M059J (cell line): Measurements from ENCODE around the gene RPS18. TPM values are rescaled to one million over a fixed set of nuclear protein-coding genes. Genes with fewer than 3 reads are reported as not detected.
A peak's percentile ranks its signal among the peaks of the same experiment; 100 is the strongest.
"Not testable (repeated sequence)": the region's sequence is repeated elsewhere in the genome, so short reads cannot be mapped to it uniquely, and the experiment has no call there.

Experiments used
- DNase-seq: peaks from one replicate; pipeline ENCODE4 v3.0.0-alpha.2; 2012; ENCODE audit warnings: low read depth
- total RNA-seq: library from RNA; depleted of rRNA; stranded (reverse); fragments of >200 nt; shearing (Covaris generic); gene quantifications from 2 replicates; pipeline ENCODE4 v1.2.3, GENCODE V29; 2014; rRNA removed

The RPS18 gene
- total RNA-seq: 2,277 and 2,867 TPM in 2 replicates

DNA sequence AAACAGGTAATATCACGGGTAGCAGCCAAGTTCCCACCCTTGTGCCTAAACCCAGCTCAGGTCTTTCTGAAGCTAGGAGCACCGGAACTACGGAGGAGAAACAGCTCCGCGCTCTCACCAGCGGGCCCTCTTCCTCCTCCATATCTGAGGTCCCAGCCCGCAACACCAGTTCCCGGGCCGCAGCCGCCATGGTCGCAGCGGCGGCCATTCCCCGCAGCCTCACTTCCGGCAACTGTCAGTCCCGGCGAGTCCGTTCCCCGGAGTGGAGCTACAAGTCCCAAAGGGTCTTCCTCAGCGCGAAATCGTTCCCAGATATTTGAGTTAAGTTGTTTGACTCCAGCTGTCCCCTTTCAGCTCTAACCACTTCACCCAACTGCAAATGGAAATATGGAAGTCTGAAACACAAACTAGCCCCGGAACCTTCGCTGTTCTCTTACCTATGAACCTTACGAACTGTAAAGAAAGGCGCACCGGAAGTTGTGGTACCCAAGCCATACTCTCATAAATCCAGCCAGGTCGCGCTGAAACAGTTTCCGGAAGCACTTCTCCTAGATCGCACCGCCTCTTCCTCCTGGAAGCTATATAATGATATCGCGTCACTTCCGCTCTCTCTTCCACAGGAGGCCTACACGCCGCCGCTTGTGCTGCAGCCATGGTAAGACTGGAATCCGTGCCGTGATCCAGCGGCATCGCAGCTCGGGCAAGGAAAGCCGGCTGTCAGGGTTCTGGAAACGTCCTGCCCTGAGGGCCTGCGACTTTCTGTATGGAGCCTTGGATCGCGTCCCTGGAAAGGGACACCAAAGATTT, at the start of gene RPS18, which contains the start of gene VPS52:
Gene RPS18 (plus strand): TSS at position 608 of the 807 bp plus-strand sequence. CDS start 45 bp downstream, at position 653.
Gene VPS52 (minus strand): TSS at position 409 of the 807 bp plus-strand sequence. CDS start 201 bp downstream, at position 208.
- DNase-seq: peak; percentile 100

DNA sequence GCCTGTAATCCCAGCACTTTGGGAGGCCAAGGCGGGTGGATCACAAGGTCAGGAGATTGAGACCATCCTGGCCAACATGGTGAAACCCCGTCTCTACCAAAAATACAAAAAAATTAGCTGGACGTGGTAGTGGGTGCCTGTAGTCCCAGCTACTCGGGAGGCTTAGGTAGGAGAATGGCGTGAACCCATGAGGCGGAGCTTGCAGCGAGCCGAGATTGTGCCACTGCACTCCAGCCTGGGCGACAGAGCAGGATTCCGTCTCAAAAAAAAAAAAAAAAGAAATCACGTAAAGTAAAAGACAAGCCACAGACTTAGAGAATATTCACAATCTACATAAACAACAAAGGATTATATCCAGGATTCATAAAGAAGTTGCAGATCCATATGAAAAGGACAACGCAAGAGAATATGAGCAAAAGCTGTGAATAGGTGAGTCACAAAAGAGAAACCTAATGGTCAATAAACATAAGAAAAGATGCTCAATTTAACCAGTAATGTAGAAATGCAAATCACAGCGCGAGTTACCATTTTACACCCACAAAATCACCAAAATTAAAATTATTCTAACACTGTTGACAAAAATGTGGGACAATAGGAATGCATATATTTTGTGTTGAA, 45.3 kb upstream of the RPS18 start:
- DNase-seq: not testable (repeated sequence)

DNA sequence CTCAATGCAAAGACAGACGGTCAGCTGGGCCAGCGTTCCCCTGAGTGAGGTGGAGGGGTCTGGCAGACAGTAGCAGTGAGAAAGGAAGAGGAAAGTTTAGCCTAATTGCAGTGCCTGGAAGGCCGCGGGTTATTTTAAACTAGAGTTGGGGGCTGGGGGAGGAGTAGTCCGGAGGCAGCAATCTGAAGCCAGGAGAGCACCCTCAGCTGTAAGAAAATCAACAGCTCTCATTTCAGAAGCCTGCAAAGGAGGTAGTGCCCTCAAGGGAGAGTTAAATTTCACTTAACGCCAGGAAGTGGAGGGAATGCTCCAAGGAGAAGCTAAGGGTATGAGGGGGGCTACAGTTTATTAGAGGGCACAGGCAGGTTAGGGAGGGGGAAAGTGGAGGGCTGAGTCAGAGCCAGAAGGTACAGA, 36.6 kb upstream of the RPS18 start:
- DNase-seq: no peak

DNA sequence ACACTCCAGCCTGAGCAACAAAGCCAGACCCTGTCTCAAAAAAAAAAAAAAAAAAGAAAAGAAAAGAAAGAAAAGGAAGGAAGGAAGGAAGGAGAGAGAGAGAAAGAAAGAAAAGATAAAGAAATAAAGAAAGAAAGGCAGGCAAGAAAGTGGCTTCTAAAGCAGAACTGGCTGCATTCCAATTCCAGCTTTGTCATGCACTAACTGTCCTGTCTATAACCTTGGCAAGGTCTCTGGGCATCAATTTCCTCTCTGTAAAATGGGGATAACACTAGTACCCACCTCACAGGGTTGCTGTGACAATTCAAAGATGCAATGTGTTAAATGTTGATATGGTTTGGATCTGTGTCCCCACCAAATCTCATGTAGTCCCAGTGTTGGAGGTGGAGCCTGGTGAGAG, 35.5 kb upstream of the RPS18 start:
- DNase-seq: no peak

DNA sequence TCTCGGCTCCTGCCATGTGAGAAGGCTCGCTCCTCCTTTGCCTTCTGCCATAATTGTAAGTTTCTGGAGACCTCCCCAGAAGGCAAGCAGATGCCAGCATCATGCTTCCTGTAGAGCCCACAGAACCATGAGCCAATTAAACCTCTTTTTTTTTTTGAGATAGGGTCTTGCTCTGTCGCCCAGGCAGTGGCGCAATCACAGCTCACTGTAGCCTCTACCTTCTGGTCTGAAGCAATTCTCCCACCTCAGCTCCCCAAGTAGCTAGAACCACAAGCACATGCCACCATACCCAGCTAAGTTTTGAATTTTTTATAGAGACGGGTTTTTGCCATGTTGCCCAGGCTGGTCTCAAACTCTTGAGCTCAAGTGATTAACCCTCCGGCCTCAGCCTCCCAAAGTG, 35.0 kb upstream of the RPS18 start:
- no peak for DNase-seq

DNA sequence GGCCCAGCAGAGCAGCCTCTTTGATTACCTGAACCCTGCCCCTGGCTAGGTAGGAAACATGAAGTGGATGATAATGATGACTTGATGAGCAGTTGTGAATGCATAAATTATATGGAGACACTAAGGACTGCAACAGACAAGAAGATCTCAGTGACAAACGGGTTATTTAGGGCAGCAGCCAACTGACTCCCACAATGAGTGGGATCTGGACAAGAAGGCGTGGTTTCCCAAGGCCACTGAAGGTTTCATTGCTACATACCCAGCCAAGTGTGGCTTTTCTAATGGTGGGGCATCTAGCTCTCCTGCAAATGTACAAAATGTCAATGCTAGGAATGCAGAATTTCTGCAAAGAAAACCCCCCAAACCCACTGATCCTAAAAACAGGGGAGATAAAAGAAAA, 34.1 kb upstream of the RPS18 start:
- DNase-seq: no peak

DNA sequence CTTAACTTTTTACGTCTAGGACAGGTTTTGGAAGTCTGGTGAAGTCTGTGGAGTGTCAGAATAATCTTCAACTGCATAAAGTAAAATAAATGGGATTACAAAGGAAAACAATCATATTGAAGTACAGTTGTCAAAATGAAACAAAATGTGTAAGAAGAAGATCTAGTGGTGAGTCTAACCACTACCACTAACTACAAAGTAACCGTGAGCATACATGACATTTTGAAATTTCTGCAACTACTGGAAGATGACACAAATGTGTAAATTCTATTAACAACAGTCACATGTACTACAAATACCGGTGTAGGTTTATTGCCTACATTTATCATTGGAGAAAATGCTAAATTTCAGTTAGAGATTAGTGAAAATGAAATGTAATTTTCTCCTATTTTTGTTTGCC, 29.9 kb upstream of the RPS18 start:
- DNase-seq: no peak

DNA sequence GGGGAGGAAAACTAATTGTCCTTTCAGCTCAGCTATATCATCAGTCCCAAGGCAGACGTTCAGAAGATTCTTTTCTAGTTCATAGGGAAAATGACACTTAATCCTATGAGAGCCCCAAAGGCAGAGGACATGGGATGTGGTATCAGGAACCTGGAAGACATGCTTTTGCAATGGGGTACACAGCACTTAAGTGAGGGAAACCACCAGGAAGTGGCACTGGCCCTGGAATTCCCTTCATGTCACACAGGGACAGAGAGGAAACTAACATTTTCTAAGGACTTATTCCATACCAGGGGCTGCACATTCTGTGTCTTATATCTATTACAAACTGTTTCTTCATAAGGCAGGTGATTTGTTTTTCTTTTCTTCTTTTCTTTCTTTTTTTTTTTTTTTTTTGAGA, 28.4 kb upstream of the RPS18 start:
- DNase-seq: no peak

DNA sequence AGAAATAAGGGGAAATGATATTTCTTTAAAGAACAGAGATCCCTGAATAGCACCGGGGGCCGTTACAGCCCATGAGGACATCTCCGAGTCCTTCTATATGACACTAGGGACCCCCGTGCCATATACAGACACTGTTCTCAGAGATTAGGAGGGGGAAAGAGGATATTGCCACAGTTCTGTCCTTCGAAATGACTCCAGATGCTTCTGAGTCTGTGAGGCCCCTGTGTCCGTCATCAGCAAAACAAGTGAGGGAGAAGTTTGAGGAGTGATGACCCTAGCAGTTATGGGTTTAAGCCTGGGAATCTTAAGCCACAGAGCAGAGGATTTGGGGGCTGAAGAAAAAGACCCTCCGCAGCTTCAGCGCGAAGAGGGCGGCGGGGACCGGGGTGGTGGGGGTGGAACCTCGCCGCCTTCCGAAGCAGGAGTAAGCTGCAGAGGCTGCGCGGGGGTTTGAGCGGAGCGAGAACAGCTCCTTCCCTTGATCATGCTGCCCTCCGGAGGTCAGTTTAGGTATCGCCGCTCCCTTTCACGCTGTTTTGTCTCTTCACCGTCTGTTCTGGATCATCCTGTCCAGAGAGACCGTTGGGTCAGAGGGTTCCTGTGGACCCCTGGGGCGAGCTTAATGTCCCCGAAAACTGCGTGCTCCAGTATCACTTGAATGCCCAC, 23.8 kb upstream of the RPS18 start:
- DNase-seq: peak; percentile 91

DNA sequence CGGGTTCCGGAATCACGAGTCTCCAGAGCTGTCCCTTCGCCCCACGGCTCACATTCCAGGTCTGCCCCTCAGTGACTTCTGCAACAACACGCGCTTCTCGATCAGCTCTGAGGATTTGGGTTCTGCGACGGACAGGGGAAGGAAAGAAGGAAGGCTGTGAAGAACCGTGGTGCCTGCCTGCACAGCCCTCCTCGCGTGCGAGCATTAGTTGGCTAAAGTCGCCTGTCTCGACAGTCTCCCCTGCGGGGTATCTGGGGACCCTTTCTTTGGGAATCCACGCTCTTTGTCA, 23.3 kb upstream of the RPS18 start:
- peak; percentile 80 for DNase-seq

DNA sequence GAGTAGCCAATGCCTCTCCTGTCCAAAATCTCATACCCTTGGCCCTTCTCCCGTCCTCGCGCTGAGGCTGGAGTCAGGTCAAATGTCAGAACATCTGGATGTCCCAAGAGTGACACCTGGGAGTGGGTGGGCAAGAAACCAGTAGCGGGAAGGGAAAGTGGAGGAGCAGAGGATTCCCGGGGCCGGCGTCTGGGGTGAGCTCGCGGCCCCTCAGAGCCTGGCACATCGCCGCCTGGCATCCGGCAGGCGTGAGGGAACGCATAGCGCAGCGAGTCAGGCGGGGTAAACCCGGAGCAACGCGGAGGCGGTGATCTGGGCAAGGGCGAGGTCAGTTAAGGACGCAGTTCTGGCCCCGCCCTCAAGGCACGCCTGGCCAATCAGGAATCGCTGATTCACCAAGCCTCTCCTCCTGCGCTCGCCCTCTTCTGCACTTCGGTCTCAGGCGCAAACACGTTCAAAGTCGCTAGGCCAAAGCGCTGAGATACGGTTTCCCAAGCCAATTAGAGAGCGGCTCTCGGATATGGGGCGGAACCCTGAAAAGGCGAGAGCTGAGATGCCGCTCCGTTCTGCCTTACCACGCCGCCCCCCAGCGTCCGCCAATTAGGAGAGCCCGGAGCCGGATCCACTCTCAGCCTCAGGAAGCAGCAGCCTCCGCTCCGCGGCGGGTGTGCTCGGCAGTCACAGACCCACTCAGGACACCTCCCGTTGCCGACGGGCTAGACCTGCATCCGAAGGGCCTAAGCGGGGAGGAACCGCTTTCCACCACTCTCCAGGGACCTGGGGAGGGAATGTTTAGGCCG, 22.7 kb upstream of the RPS18 start:
- peak; percentile 100 for DNase-seq

DNA sequence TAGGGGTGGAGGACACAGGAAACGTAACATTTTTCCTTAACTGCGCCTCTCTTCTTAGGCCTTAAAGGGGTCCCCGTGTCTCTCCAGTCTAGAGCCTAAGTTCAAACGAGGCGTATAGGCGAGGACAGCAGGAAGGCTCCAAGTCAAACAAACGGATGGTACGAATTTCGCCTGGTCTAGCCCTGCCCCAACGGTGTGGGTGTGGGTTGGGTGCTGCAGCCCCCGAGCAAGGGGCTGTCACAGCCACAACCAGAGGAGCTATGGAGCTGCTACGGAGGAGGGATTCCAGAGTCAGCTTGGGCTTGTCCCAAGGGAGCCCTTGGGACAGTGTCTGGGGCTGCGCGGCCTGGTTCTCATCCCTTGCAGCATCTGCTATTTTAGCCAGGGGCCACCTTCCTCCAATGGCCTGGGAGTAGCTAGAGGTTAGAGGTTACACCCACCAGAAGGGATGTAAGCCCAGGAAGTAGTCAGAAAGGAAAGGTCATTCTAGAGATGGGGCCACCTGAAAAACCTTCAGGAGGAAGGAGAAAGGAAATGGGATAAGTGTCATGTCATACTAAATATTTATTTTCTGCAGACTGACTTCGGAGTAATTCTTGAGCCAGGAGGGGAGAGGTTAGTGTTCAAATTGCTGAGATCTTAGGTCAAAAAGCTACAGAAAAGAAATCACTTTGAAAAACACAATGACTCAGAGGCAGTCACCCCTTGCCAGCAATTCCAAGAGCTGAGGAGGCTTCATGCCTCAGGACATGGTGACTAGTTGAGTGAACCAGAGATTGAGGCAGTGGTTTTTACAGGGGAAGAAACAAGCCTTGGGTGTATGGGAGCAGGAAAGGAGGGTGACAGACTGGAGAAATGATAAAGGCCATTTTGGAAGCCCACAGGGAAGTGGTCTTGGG, 21.9 kb upstream of the RPS18 start:
- DNase-seq: peak; percentile 99

DNA sequence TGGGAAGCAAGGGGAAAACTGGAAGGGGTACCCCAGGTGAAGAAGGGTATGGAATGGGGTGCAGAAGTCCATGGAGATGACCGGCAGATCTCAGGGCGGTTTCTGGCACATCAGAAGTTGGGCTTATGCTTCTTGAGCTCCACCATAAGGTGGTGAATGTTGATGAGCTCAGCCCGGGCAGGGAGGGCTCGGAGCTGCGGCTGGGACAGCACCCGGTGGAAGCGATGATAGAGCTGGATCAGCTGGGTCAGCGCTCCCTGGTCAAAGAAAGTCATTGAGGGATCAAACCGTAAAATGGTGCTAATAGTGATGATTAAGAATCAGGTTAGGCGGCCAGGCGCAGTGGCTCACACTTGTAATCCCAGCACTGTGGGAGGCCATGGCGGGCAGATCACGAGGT, 21.1 kb upstream of the RPS18 start:
- no peak for DNase-seq

DNA sequence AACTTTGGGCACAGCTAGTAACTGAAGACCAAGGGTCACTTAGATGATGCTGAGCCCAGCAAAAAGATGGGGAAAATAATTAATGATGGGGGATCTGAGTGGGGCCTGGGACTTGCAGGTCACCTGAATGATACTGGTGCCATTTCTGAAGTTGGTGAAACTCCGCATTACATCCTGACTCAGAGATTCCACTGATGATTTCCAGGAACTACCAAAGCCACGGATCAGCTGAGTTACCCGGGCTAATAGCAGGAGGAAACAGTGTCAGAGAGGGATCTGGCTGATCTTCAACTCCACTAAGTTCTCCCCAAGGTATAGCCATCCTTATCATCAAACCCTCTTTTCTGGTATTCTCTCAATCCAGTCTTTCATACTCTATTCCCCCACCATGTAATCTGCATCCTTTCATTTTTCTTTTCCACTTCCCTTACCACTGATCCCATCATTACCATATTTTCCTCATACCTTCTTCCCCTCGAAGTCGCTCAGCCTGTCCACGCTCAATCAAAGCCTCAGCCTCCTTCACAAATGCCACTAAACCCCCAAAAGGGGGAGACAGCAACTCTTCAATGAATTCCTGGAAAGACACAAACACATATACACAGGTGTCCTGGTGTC, 20.4 kb upstream of the RPS18 start:
- DNase-seq: peak; percentile 74

DNA sequence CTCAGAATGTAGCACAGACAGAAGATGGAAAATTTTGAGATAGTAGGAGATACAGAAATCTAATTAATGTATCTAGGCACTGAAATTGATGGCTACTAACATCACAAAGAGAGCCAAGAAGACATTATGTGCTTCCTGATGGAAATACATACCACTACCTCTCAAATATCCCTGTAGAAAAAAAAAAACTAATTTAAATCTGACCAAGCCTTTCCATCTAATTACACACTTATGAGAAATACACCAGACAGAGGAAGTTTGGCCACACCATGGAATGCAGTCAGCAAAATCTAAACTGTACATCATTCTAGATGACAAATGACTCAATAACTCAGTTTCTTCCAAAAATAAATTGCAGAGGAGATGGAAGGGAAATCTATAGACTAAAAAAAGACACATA, 19.1 kb upstream of the RPS18 start:
- DNase-seq: peak; percentile 60

DNA sequence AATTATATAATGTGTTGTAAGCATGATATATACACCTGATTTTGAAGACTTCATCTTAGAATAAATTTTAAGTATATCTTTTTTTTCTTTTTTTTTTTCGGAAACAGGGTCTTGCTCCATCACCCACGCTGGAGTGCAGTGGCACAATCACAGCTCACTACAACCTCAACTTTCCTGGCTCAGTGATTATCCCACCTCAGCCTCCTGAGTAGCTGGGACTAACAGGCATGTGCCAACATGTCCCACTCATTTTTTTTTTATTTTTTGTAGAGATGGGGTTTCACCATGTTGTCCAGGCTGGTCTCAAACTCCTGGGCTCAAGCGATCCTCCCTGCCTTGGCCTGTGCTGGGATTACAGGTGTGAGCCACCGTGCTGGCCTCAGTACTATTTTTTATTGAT, 17.3 kb upstream of the RPS18 start:
- DNase-seq: no peak

DNA sequence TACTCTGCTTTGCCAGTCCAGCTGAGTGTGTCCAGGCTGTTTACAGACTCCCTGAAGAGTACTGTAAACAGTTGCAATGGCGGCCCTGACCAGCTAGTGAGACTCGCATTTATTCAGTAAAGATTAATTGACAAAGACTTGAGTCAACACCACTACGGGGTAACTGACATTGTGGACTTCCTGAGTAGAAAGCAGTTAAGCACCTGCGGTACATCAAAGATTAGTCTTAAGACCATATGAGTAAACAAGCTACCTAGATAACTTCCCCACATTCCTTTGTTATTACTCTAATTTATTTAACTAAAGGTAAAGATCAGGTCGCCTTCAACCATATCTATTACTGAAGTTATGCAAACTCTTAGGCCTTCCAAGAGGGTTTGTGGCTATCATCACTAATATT, 12.8 kb upstream of the RPS18 start:
- peak; percentile 34 for DNase-seq

DNA sequence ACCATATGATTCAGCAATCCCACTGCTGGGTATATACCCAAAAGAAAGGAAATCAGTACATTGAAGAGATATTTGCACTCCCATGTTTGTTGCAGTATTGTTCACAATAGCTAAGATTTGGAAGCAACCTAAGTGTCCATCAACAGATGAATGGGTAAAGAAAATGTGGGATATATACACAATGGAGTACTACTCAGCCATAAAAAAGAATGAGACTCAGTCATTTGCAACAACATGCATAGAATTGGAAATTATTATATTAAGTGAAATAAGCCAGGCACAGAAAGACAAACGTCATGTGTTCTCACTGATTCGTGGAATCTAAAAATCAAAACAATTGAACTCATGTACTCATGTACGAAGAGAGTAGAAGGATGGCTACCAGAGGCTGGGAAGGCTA, 9.4 kb upstream of the RPS18 start:
- not testable (repeated sequence) for DNase-seq

DNA sequence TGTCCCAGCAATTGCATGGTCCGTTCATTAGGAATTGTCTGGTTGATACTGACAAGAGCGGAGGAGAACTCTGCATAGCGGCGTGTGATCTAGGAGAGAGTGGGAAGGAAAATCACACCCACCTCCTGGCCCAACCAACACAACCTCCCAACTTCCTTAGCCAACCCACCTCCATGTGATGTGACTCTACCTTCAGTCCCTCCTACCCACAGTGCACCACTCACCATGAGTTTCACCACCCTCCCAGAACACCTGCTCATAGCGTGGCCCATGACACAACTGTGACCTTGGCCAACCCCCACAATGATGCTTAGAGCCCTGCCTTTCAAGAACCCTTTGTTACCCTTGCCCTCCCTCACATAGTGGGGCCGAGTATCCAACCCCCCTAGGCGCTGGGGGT, 7.9 kb upstream of the RPS18 start:
- DNase-seq: no peak

DNA sequence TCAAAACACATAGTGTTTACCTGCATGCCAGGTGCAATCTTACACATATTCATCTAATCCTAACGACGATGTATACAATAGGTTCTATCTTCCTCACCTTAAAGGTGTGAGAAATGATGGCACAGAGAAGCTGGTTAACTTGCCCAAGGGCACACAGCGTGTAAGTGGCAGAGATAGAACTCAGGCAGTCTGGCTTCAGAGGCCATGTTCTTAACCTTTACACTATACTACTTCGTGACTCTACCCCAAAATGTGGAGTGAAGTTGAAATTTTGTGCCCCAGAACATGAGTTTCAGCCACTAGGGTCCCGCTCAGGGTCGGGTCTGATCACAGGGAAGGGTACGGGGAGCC, 783 bp upstream of the RPS18 start:
- DNase-seq: peak; percentile 33
